Testis (tissue), 2 donors: ENCODE measurements around the gene GSC2.

ENCODE experiments used
- CTCF ChIP-seq, 3 experiments: fragments of 450-650 bp in 2 of 3; fragments of 200-600 bp in 1 of 3; sonication (generic) in 1 of 3; IDR thresholded peaks; one replicate each; pipeline ENCODE4 v1.5.1; 2016 to 2019; ENCODE audit warnings: antibody characterized with exemption in 3 of 3, mild to moderate bottlenecking in 2 of 3, moderate library complexity in 1 of 3
- POLR2A ChIP-seq: fragments of 450-650 bp; IDR thresholded peaks from one replicate; pipeline ENCODE4 v1.6.1; 2017; ENCODE audit warnings: antibody characterized with exemption, mild to moderate bottlenecking, moderate library complexity

- TF ChIP-seq CTCF (IDR thresholded peaks at IDR 0.05): no peak
- no peak for TF ChIP-seq POLR2A
These were observed 39.4 kb downstream of the GSC2 start for GRCh38 chr22:19110646-19111045.
